ENCODE results near the gene TMC6.
"Not testable (repeated sequence)": the region's sequence is repeated elsewhere in the genome, so short reads cannot be mapped to it uniquely, and the experiment has no call there.

Gene TMC6

GRCh38 chr17:78128551-78129350 is at the start of gene TMC6:
Gene TMC6 (minus strand): TSS chr17:78128755. CDS start chr17:78126832, 1,923 bp downstream.
- DNase-seq = peak; percentile 66

GRCh38 chr17:78176548-78177025 is 48.0 kb upstream of the TMC6 start:
- DNase-seq = peak; percentile 82

- DNase-seq = no peak
Measured at GRCh38 chr17:78175643-78175981, 47.1 kb upstream of the TMC6 start.

GRCh38 chr17:78174870-78175642 is 46.5 kb upstream of the TMC6 start:
- DNase-seq = no peak

GRCh38 chr17:78174346-78174869 is 45.9 kb upstream of the TMC6 start:
- no peak for DNase-seq

- no peak for DNase-seq
Measured at GRCh38 chr17:78173097-78173715, 44.7 kb upstream of the TMC6 start.

- DNase-seq = no peak
Measured at GRCh38 chr17:78172249-78173051, 43.9 kb upstream of the TMC6 start.

- DNase-seq = not testable (repeated sequence)
Measured at GRCh38 chr17:78171591-78172248, 43.2 kb upstream of the TMC6 start.

GRCh38 chr17:78170692-78171590 is 42.4 kb upstream of the TMC6 start:
- no peak for DNase-seq

GRCh38 chr17:78168903-78169793 is 40.6 kb upstream of the TMC6 start:
- DNase-seq = peak; percentile 64

GRCh38 chr17:78168242-78168902 is 39.8 kb upstream of the TMC6 start, which contains the start of gene SYNGR2:
Gene SYNGR2 (plus strand): TSS chr17:78168581. CDS start chr17:78168617, 36 bp downstream.
- peak; percentile 87 for DNase-seq

- DNase-seq = no peak
Measured at GRCh38 chr17:78166416-78166815, 37.9 kb upstream of the TMC6 start.

- DNase-seq = no peak
Measured at GRCh38 chr17:78164748-78165607, 36.4 kb upstream of the TMC6 start.

- no peak for DNase-seq
Measured at GRCh38 chr17:78163881-78164747, 35.6 kb upstream of the TMC6 start.

GRCh38 chr17:78159575-78160158 is 31.1 kb upstream of the TMC6 start:
- DNase-seq = peak; percentile 44
